Aorta (tissue), 5 donors: Measurements from ENCODE around the gene CRY1. TPM values are rescaled to one million over a fixed set of nuclear protein-coding genes. Genes with fewer than 3 reads are reported as not detected.

ENCODE experiments used
- ATAC-seq: fragments of 200-7000 bp; cut with Tn5 transposase; one replicate; pipeline ENCODE4 v1.9.1; 2022; ENCODE audit warnings: moderate library complexity; ENCODE audit not compliant: low FRiP score
- DNase-seq, 2 donors: peaks; one replicate each; pipeline ENCODE4 v3.0.0-alpha.2; 2020
- H3K27ac ChIP-seq, 2 donors: one replicate each; pipeline ENCODE4 v1.5.1; 2013; ENCODE audit warnings: low read length in 2 of 2, mild to moderate bottlenecking in 2 of 2, moderate library complexity in 2 of 2, control low read depth in 1 of 2, inconsistent platforms in 1 of 2, low read depth in 1 of 2
- H3K27me3 ChIP-seq, 2 donors: one replicate each; pipeline ENCODE4 v1.6.1; 2013; ENCODE audit warnings: control low read depth in 1 of 2, low read length in 1 of 2, mild to moderate bottlenecking in 1 of 2, moderate library complexity in 1 of 2; ENCODE audit not compliant: insufficient read depth in 2 of 2, control insufficient read depth in 1 of 2
- H3K36me3 ChIP-seq, 2 donors: one replicate each; pipeline ENCODE4 v1.6.1; 2013; ENCODE audit warnings: control low read depth in 1 of 2, low read length in 1 of 2, mild to moderate bottlenecking in 1 of 2; ENCODE audit not compliant: insufficient read depth in 2 of 2, control insufficient read depth in 1 of 2
- H3K4me1 ChIP-seq, 2 donors: one replicate each; pipeline ENCODE4 v1.6.1; 2013; ENCODE audit warnings: low read length in 2 of 2, control low read depth in 1 of 2, mild to moderate bottlenecking in 1 of 2, moderate library complexity in 1 of 2; ENCODE audit not compliant: insufficient read depth in 2 of 2, control insufficient read depth in 1 of 2
- H3K4me3 ChIP-seq, 2 donors: one replicate each; pipeline ENCODE4 v1.5.1; 2013; ENCODE audit warnings: low read length in 2 of 2, control low read depth in 1 of 2, mild to moderate bottlenecking in 1 of 2
- H3K9me3 ChIP-seq: one replicate; pipeline ENCODE4 v1.6.1; 2013; ENCODE audit warnings: mild to moderate bottlenecking, low read length; ENCODE audit not compliant: control insufficient read depth
- WGBS, 2 donors: extraction: QIAGEN DNeasy Blood & Tissue Kit; methylation state at CpG; one replicate each; pipeline ENCODE4 v1.1.7; 2013; 5-methylcytosine and 5-hydroxymethylcytosine counted together
- intact Hi-C, 2 donors: fragments of 100-400 bp; cut with DNase I; formaldehyde crosslinking; loops; one replicate each; pipeline versions ENCODE4 v1.14.2 to v1.15.0; 2022
- polyA plus RNA-seq, 2 donors: library from polyadenylated mRNA; stranded (reverse); fragments of 200-250 nt; gene quantifications; one replicate each; pipeline ENCODE4 v1.2.3, GENCODE V29; 2013
- total RNA-seq, 2 donors: library from RNA; stranded (reverse); fragmentation: NEBNext Ultra II Directional; extraction: Animal tissue kit (Norgen Biotek cat#: 25700); gene quantifications; one replicate each; pipeline ENCODE4 v1.2.1, GENCODE V29; 2021
- donor health status: healthy with polysubstance abuse.
- donor health status: Bipolar disorder and iron deficiency.
- donor health status: DM: no; HTN: no; CAD: no.
- donor health status: DM: no; HTN: no; CAD: no.
- donor health status: DM: yes; HTN: yes; CAD: no.

Gene CRY1
- total and polyA plus RNA-seq, 4 donors, result 7.5 to 40.6 (median 15.4) TPM

- 62 to 66% methylated on average over 7 of the region's 7 CpGs for WGBS, 2 donors
Measured at GRCh38 chr12:107129315-107129930, 36.1 kb upstream of the CRY1 start.

GRCh38 chr12:107127482-107128430, 34.4 kb upstream of the CRY1 start:
- H3K27me3 ChIP-seq, result no peaks in the 10 kb centered on the region
- ATAC-seq, result no peak
- H3K9me3 ChIP-seq, result no peaks in the 10 kb centered on the region
- H3K27ac ChIP-seq, result no peak overlapping the region
- DNase-seq, result no peak
- WGBS, 2 donors, result 71 to 74% methylated on average over 6 of the region's 6 CpGs
- no peak overlapping the region for H3K4me3 ChIP-seq
- H3K36me3 ChIP-seq, result no peaks in the 10 kb centered on the region
- intact Hi-C loops, result no loop called here
- no peaks in the 10 kb centered on the region for H3K4me1 ChIP-seq

More at GRCh38 chr12:107129315-107129930, 36.1 kb upstream of the CRY1 start:
- H3K4me3 ChIP-seq, result no peak overlapping the region
- H3K27ac ChIP-seq, result no peak overlapping the region
- no peaks in the 10 kb centered on the region for H3K36me3 ChIP-seq
- intact Hi-C loops, result no loop called here
- no peaks in the 10 kb centered on the region for H3K4me1 ChIP-seq
- no peaks in the 10 kb centered on the region for H3K27me3 ChIP-seq
- ATAC-seq (no peak), DNase-seq (no peak)
- no peaks in the 10 kb centered on the region for H3K9me3 ChIP-seq

- no peak overlapping the region for H3K27ac ChIP-seq
- 77 to 78% methylated on average over 5 of the region's 5 CpGs for WGBS, 2 donors
- H3K9me3 ChIP-seq, result no peaks in the 10 kb centered on the region
- H3K4me1 ChIP-seq, result no peaks in the 10 kb centered on the region
- no peak for DNase-seq
- ATAC-seq, result no peak
- H3K36me3 ChIP-seq, result no peaks in the 10 kb centered on the region
- no peak overlapping the region for H3K4me3 ChIP-seq
- intact Hi-C loops, result no loop called here
- no peaks in the 10 kb centered on the region for H3K27me3 ChIP-seq
Measured at GRCh38 chr12:107126796-107127481, 33.6 kb upstream of the CRY1 start.

GRCh38 chr12:107125833-107126232, 32.5 kb upstream of the CRY1 start:
- Histone ChIP-seq H3K4me1 (no peaks in the 10 kb centered on the region), H3K36me3 (no peaks in the 10 kb centered on the region), H3K27ac (no peak overlapping the region), H3K4me3 (no peak overlapping the region), H3K27me3 (no peaks in the 10 kb centered on the region), H3K9me3 (no peaks in the 10 kb centered on the region)
- intact Hi-C loops, result no loop called here
- ATAC-seq, result no peak
- no peak for DNase-seq
- WGBS, 2 donors, result 69 to 75% methylated on average over 3 of the region's 3 CpGs

- intact Hi-C loops, result no loop called here
Measured at GRCh38 chr12:107122452-107122958, 29.2 kb upstream of the CRY1 start.

GRCh38 chr12:107119091-107119490, 25.7 kb upstream of the CRY1 start:
- Histone ChIP-seq H3K27ac (no peak overlapping the region), H3K36me3 (no peaks in the 10 kb centered on the region), H3K27me3 (no peaks in the 10 kb centered on the region), H3K4me1 (no peaks in the 10 kb centered on the region), H3K9me3 (no peaks in the 10 kb centered on the region), H3K4me3 (no peak overlapping the region)
- 82 to 88% methylated on average over 3 of the region's 3 CpGs for WGBS, 2 donors
- DNase-seq, result no peak
- no peak for ATAC-seq
- intact Hi-C loops, result no loop called here

More at GRCh38 chr12:107122452-107122958, 29.2 kb upstream of the CRY1 start:
- Histone ChIP-seq H3K27me3 (no peaks in the 10 kb centered on the region), H3K36me3 (no peaks in the 10 kb centered on the region), H3K4me1 (no peaks in the 10 kb centered on the region), H3K27ac (no peak overlapping the region), H3K4me3 (no peak overlapping the region), H3K9me3 (no peaks in the 10 kb centered on the region)
- no peak for ATAC-seq
- DNase-seq, result no peak
- 41 to 48% methylated on average over 3 of the region's 3 CpGs for WGBS, 2 donors

GRCh38 chr12:107118624-107119023, 25.3 kb upstream of the CRY1 start:
- Histone ChIP-seq H3K27me3 (no peaks in the 10 kb centered on the region), H3K9me3 (no peaks in the 10 kb centered on the region), H3K36me3 (no peaks in the 10 kb centered on the region), H3K27ac (no peak overlapping the region), H3K4me3 (no peak overlapping the region), H3K4me1 (no peaks in the 10 kb centered on the region)
- WGBS, 2 donors, result 87 to 90% methylated on average over 4 of the region's 4 CpGs
- no peak for DNase-seq
- intact Hi-C loops, result no loop called here
- ATAC-seq, result no peak

GRCh38 chr12:107115119-107115518, 21.8 kb upstream of the CRY1 start:
- H3K4me1 ChIP-seq, result peaks cover 0 to 5% of the 10 kb centered on the region in 2 donors
- ATAC-seq, result no peak
- H3K36me3 ChIP-seq, result no peaks in the 10 kb centered on the region
- H3K27me3 ChIP-seq, result no peaks in the 10 kb centered on the region
- no peak for DNase-seq
- H3K27ac ChIP-seq, result no peak overlapping the region
- no peak overlapping the region for H3K4me3 ChIP-seq
- 90 to 92% methylated on average over 2 of the region's 2 CpGs for WGBS, 2 donors
- no peaks in the 10 kb centered on the region for H3K9me3 ChIP-seq
- intact Hi-C loops, result no loop called here
